Vagina (tissue), 2 donors: ENCODE data around the gene PRDM2.

Source experiments
- POLR2A ChIP-seq, 2 donors: fragments of 450-650 bp; IDR thresholded peaks; one replicate each; pipeline ENCODE4 v1.6.1; 2017; ENCODE audit warnings: antibody characterized with exemption in 2 of 2, mild to moderate bottlenecking in 2 of 2, moderate library complexity in 2 of 2
- TF ChIP-seq, protein P1 (sequence below), 3 experiments: fragments of 450-650 bp in 2 of 3; fragments of 200-600 bp in 1 of 3; sonication (generic) in 1 of 3; IDR thresholded peaks; one replicate each; pipeline ENCODE4 v1.5.1; 2017 to 2019; ENCODE audit warnings: antibody characterized with exemption in 3 of 3, mild to moderate bottlenecking in 2 of 3, moderate library complexity in 2 of 3

DNA sequence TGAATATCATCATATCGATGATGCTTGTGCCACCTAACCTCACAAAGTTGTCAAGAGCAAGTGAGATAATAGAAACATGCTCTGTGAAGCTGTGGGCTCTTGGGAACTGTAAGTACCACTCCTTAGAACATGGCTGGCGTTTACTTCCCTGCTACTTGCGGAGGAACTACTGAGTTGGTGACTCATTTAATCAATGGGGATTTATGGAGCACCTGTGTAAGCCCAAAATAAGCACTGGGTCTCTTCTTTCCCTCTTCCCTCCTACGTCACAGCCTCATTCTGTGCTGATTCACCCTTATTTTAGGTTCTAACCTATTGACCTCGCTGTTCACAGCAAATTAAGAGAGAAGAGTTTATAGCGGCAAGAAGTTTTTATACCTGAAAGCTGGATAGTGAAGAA is 52.9 kb downstream of the PRDM2 start:
- TF ChIP-seq, protein P1, sequence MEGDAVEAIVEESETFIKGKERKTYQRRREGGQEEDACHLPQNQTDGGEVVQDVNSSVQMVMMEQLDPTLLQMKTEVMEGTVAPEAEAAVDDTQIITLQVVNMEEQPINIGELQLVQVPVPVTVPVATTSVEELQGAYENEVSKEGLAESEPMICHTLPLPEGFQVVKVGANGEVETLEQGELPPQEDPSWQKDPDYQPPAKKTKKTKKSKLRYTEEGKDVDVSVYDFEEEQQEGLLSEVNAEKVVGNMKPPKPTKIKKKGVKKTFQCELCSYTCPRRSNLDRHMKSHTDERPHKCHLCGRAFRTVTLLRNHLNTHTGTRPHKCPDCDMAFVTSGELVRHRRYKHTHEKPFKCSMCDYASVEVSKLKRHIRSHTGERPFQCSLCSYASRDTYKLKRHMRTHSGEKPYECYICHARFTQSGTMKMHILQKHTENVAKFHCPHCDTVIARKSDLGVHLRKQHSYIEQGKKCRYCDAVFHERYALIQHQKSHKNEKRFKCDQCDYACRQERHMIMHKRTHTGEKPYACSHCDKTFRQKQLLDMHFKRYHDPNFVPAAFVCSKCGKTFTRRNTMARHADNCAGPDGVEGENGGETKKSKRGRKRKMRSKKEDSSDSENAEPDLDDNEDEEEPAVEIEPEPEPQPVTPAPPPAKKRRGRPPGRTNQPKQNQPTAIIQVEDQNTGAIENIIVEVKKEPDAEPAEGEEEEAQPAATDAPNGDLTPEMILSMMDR (IDR thresholded peaks at IDR 0.05): no peak
- TF ChIP-seq POLR2A (IDR thresholded peaks at IDR 0.05): no peak
